ENCODE data around the gene EYS. TPM values are rescaled to one million over a fixed set of nuclear protein-coding genes. Genes with fewer than 3 reads are reported as not detected.

The EYS gene
- polyA plus RNA-seq, 2 of the 4 experiments (the other 2 are of a cell fraction) = 0.03 to 0.06 TPM

DNA sequence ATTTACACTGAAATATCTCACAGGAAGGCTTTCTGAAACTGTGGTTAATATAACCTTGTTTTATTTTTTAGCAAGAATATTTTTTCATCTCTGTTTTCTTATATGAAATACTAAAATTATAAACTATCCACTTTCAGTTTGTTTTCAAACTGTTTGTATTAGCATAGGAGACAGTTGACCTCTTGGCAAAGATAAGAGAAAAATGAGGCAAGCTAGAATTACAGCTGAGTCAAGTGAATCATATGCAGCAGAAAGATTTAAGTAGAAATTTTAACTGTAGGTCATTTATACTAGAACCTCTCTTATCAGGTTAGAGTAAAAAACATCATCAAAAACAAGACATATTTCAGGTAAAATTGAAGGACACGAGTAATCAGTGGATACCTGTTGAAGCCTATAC lies 1278.8 kb downstream of the EYS start:
- H3K4me3 ChIP-seq = no peak overlapping the region
- no peaks in the 10 kb centered on the region for H3K4me1 ChIP-seq
- ATAC-seq (no peak), DNase-seq (ENCODE audit: low read depth in 1 of 2, low spot score in 1 of 2) (no peak), FAIRE-seq (no peak)
- no peaks in the 10 kb centered on the region for H3K9me3 ChIP-seq
- H3K27ac ChIP-seq = no peak overlapping the region
- ChIA-PET POLR2A (no interaction called here), CTCF (no interaction called here)
- no peak overlapping the region for H3K4me2 ChIP-seq
- TF ChIP-seq HOXB13 (CRISPR knock-in tag; IDR thresholded peaks at IDR 0.05; ENCODE audit: low read depth) = no peak
- TF ChIP-seq, protein P1, sequence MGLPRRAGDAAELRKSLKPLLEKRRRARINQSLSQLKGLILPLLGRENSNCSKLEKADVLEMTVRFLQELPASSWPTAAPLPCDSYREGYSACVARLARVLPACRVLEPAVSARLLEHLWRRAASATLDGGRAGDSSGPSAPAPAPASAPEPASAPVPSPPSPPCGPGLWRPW (IDR thresholded peaks at IDR 0.05) = no peak
- no peak for TF ChIP-seq MAFK (IDR thresholded peaks at IDR 0.05; ENCODE audit: partially characterized antibody)
- TF ChIP-seq EP300 (IDR thresholded peaks at IDR 0.05) = no peak
- no peak for TF ChIP-seq CHD2 (IDR thresholded peaks at IDR 0.05; ENCODE audit: low read length, partially characterized antibody)
- TF ChIP-seq, protein P2, sequence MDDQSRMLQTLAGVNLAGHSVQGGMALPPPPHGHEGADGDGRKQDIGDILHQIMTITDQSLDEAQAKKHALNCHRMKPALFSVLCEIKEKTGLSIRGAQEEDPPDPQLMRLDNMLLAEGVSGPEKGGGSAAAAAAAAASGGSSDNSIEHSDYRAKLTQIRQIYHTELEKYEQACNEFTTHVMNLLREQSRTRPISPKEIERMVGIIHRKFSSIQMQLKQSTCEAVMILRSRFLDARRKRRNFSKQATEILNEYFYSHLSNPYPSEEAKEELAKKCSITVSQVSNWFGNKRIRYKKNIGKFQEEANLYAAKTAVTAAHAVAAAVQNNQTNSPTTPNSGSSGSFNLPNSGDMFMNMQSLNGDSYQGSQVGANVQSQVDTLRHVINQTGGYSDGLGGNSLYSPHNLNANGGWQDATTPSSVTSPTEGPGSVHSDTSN (IDR thresholded peaks at IDR 0.05) = no peak
- TF ChIP-seq FOXS1 (CRISPR knock-in tag; IDR thresholded peaks at IDR 0.05) = no peak
- TF ChIP-seq ESRRA (IDR thresholded peaks at IDR 0.05; ENCODE audit: borderline replicate concordance, low read length) = no peak
- TF ChIP-seq, protein P3, sequence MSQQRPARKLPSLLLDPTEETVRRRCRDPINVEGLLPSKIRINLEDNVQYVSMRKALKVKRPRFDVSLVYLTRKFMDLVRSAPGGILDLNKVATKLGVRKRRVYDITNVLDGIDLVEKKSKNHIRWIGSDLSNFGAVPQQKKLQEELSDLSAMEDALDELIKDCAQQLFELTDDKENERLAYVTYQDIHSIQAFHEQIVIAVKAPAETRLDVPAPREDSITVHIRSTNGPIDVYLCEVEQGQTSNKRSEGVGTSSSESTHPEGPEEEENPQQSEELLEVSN (IDR thresholded peaks at IDR 0.05; ENCODE audit: borderline replicate concordance, low read depth) = no peak
- no peak for TF ChIP-seq HOXA7 (CRISPR knock-in tag; IDR thresholded peaks at IDR 0.05)
- TF ChIP-seq CBX8 (IDR thresholded peaks at IDR 0.05) = no peak
- TF ChIP-seq FOSB (CRISPR knock-in tag; IDR thresholded peaks at IDR 0.05) = no peak
- no peak for TF ChIP-seq POLR2AphosphoS2 (conservative IDR thresholded peaks at IDR 0.05; ENCODE audit: low read length)
- TF ChIP-seq HEYL (CRISPR knock-in tag; IDR thresholded peaks at IDR 0.05) = no peak
- no peak for TF ChIP-seq ZNF302 (CRISPR knock-in tag; IDR thresholded peaks at IDR 0.05)
- no peak for TF ChIP-seq JUNB (IDR thresholded peaks at IDR 0.05)
- no peak for TF ChIP-seq CBX2 (IDR thresholded peaks at IDR 0.05; ENCODE audit: borderline replicate concordance, low read depth)
- TF ChIP-seq, protein P4, sequence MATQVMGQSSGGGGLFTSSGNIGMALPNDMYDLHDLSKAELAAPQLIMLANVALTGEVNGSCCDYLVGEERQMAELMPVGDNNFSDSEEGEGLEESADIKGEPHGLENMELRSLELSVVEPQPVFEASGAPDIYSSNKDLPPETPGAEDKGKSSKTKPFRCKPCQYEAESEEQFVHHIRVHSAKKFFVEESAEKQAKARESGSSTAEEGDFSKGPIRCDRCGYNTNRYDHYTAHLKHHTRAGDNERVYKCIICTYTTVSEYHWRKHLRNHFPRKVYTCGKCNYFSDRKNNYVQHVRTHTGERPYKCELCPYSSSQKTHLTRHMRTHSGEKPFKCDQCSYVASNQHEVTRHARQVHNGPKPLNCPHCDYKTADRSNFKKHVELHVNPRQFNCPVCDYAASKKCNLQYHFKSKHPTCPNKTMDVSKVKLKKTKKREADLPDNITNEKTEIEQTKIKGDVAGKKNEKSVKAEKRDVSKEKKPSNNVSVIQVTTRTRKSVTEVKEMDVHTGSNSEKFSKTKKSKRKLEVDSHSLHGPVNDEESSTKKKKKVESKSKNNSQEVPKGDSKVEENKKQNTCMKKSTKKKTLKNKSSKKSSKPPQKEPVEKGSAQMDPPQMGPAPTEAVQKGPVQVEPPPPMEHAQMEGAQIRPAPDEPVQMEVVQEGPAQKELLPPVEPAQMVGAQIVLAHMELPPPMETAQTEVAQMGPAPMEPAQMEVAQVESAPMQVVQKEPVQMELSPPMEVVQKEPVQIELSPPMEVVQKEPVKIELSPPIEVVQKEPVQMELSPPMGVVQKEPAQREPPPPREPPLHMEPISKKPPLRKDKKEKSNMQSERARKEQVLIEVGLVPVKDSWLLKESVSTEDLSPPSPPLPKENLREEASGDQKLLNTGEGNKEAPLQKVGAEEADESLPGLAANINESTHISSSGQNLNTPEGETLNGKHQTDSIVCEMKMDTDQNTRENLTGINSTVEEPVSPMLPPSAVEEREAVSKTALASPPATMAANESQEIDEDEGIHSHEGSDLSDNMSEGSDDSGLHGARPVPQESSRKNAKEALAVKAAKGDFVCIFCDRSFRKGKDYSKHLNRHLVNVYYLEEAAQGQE (IDR thresholded peaks at IDR 0.05) = no peak
- 9% methylated on average over 1 of the region's 1 CpG for WGBS (ENCODE audit: missing lambda C conversion rate)

DNA sequence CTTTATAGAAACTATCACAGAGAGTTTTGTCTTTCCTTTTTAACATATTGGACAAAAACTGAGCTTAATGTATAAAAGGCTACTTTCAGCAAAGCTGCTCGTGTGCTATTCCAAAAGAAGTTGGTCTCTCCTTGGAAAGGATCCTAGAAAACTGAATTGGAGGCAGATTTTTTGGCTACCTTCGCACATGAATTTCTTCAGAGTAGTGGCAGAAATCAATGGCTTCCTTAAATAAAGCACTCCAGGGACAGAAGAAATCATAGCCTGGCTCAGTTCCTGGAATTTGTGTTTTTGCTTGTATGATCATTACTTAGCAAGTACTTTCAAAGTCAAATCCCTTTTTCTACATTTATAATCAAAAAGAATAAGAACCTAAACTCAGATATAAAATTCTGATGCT lies 1291.1 kb downstream of the EYS start:
- H3K4me1 ChIP-seq = no peaks in the 10 kb centered on the region
- H3K4me2 ChIP-seq = no peak overlapping the region
- TF ChIP-seq FOSL2 (IDR thresholded peaks at IDR 0.05) (no peak), FOSL2 (CRISPR knock-in tag; IDR thresholded peaks at IDR 0.05) (no peak), ZSCAN20 (CRISPR knock-in tag; IDR thresholded peaks at IDR 0.05) (no peak), EHF (CRISPR knock-in tag; IDR thresholded peaks at IDR 0.05) (no peak), RARB (CRISPR knock-in tag; IDR thresholded peaks at IDR 0.05) (no peak), HDAC2 (IDR thresholded peaks at IDR 0.05) (no peak), CEBPB (IDR thresholded peaks at IDR 0.05) (no peak)
- TF ChIP-seq, protein P2 (IDR thresholded peaks at IDR 0.05) = no peak
- CTCF ChIA-PET = no interaction called here
- WGBS (ENCODE audit: missing lambda C conversion rate) = 17% methylated on average over 2 of the region's 2 CpGs
- no peaks in the 10 kb centered on the region for H3K9me3 ChIP-seq
- FAIRE-seq = no peak
- DNase-seq (ENCODE audit: low read depth in 1 of 2, low spot score in 1 of 2) = no peak
- ATAC-seq = no peak
- POLR2A ChIA-PET = no interaction called here
- H3K4me3 ChIP-seq = no peak overlapping the region
- H3K27ac ChIP-seq = no peak overlapping the region

Measured in A549 (cell line).